Psoas muscle (tissue), 8 donors: ENCODE measurements around the gene FOXP2. TPM values are rescaled to one million over a fixed set of nuclear protein-coding genes. Genes with fewer than 3 reads are reported as not detected.

Experiments
- ATAC-seq, 4 donors: fragments of 200-7000 bp; cut with Tn5 transposase; one replicate each; pipeline ENCODE4 v1.9.1; 2020; ENCODE audit warnings: moderate library complexity in 3 of 4, mild to moderate bottlenecking in 2 of 4
- DNase-seq, 2 donors: peaks; one replicate each; pipeline ENCODE4 v3.0.0-alpha.2; 2020
- H3K27ac ChIP-seq: fragments of 200-600 bp; one replicate; pipeline ENCODE4 v1.8.0; 2022
- H3K27me3 ChIP-seq, 3 donors: fragments of 200-600 bp in 1 of 3; one replicate each; pipeline versions ENCODE4 v1.6.1 to v1.8.0; 2013 to 2022; ENCODE audit warnings: low read length in 2 of 3, mild to moderate bottlenecking in 2 of 3, moderate library complexity in 1 of 3; ENCODE audit not compliant: insufficient read depth in 3 of 3
- H3K36me3 ChIP-seq, 2 donors: fragments of 200-600 bp in 1 of 2; one replicate each; pipeline versions ENCODE4 v1.6.1 to v1.8.0; 2013 to 2022; ENCODE audit warnings: low read depth in 1 of 2, mild to moderate bottlenecking in 1 of 2, moderate library complexity in 1 of 2; ENCODE audit not compliant: insufficient read depth in 1 of 2
- H3K4me1 ChIP-seq: fragments of 200-600 bp; one replicate; pipeline ENCODE4 v1.8.0; 2022
- H3K4me3 ChIP-seq: fragments of 200-600 bp; one replicate; pipeline ENCODE4 v1.8.0; 2022; ENCODE audit warnings: mild to moderate bottlenecking
- H3K9me3 ChIP-seq: fragments of 200-600 bp; one replicate; pipeline ENCODE4 v1.8.0; 2022
- CTCF ChIP-seq: fragments of 200-600 bp; IDR thresholded peaks from one replicate; pipeline ENCODE4 v1.8.0; 2022; ENCODE audit warnings: antibody characterized with exemption
- WGBS, 3 donors: extraction: QIAGEN DNeasy Blood & Tissue Kit; methylation state at CpG; one replicate each; pipeline versions ENCODE4 v1.1.6 to v1.1.7; 2013; 5-methylcytosine and 5-hydroxymethylcytosine counted together
- intact Hi-C, 2 donors: fragments of 100-400 bp; cut with DNase I; formaldehyde crosslinking; loops; one replicate each; pipeline versions ENCODE4 v1.11.0 to v1.14.2; 2022
- polyA plus RNA-seq, 3 donors: library from polyadenylated mRNA; stranded (reverse); fragments of 200-250 nt; gene quantifications; one replicate each; pipeline ENCODE4 v1.2.3, GENCODE V29; 2013
- total RNA-seq, 4 donors: library from RNA; stranded (reverse); fragmentation: NEBNext Ultra II Directional in 2 of 4; extraction: Animal tissue kit (Norgen Biotek cat#: 25700) in 2 of 4; gene quantifications; one replicate each; pipeline versions ENCODE4 v1.2.1 to v1.2.4, GENCODE V29; 2021 to 2023
- donor health status: healthy with polysubstance abuse.
- donor health status: DM: no; HTN: no; CAD: no; lungs with moderate emphysema.
- donor health status: Bipolar disorder and iron deficiency.
- donor health status: healthy.
- donor health status: DM: yes; HTN: yes; CAD: no.
- donor health status: DM: no; HTN: no; CAD: no.
- donor health status: DM: no; HTN: no; CAD: no.
- donor health status: DM: yes; HTN: yes; CAD: no.

The FOXP2 gene
- total and polyA plus RNA-seq, 7 donors: 0.35 to 6.7 (median 5.1) TPM

- intact Hi-C loops: no loop called here
- DNase-seq (no peak), ATAC-seq (no peak)
- 77 to 82% (median 78%) methylated on average over 5 of the region's 5 CpGs for WGBS, 3 donors
- H3K27me3 ChIP-seq: no peaks in the 10 kb centered on the region
- TF ChIP-seq CTCF: no peak
- H3K9me3 ChIP-seq: no peaks in the 10 kb centered on the region
- H3K4me3 ChIP-seq: no peak overlapping the region
- H3K4me1 ChIP-seq: no peaks in the 10 kb centered on the region
- no peak overlapping the region for H3K27ac ChIP-seq
- H3K36me3 ChIP-seq: no peaks in the 10 kb centered on the region
These were observed 295.9 kb downstream of the FOXP2 start for GRCh38 chr7:114710499-114710898.

GRCh38 chr7:114711241-114711640 is 296.6 kb downstream of the FOXP2 start:
- WGBS, 3 donors: 73 to 83% (median 79%) methylated on average over 4 of the region's 4 CpGs
- Histone ChIP-seq H3K9me3 (no peaks in the 10 kb centered on the region), H3K4me1 (no peaks in the 10 kb centered on the region), H3K4me3 (no peak overlapping the region), H3K36me3 (no peaks in the 10 kb centered on the region), H3K27me3 (no peaks in the 10 kb centered on the region), H3K27ac (no peak overlapping the region)
- ATAC-seq (no peak), DNase-seq (no peak)
- TF ChIP-seq CTCF: no peak
- intact Hi-C loops: no loop called here

GRCh38 chr7:114715907-114716306 is 301.3 kb downstream of the FOXP2 start:
- Histone ChIP-seq H3K4me1 (no peaks in the 10 kb centered on the region), H3K9me3 (no peaks in the 10 kb centered on the region), H3K27me3 (no peaks in the 10 kb centered on the region), H3K27ac (no peak overlapping the region), H3K4me3 (no peak overlapping the region), H3K36me3 (no peaks in the 10 kb centered on the region)
- WGBS, 3 donors: 53 to 58% (median 54%) methylated on average over 3 of the region's 3 CpGs
- DNase-seq: no peak
- intact Hi-C loops: no loop called here
- no peak for ATAC-seq
- no peak for TF ChIP-seq CTCF

- Histone ChIP-seq H3K36me3 (no peaks in the 10 kb centered on the region), H3K27me3 (no peaks in the 10 kb centered on the region), H3K9me3 (no peaks in the 10 kb centered on the region), H3K4me3 (no peak overlapping the region), H3K4me1 (no peaks in the 10 kb centered on the region), H3K27ac (no peak overlapping the region)
- DNase-seq: no peak
- TF ChIP-seq CTCF: no peak
- ATAC-seq: no peak
- WGBS, 3 donors: 32 to 43% (median 36%) methylated on average over 3 of the region's 3 CpGs
- intact Hi-C loops: no loop called here
These were observed 304.2 kb downstream of the FOXP2 start for GRCh38 chr7:114718861-114719260.

GRCh38 chr7:114720725-114721124 is 306.1 kb downstream of the FOXP2 start:
- DNase-seq (no peak), ATAC-seq (no peak)
- Histone ChIP-seq H3K27me3 (no peaks in the 10 kb centered on the region), H3K9me3 (no peaks in the 10 kb centered on the region), H3K4me1 (no peaks in the 10 kb centered on the region), H3K36me3 (no peaks in the 10 kb centered on the region), H3K27ac (no peak overlapping the region), H3K4me3 (no peak overlapping the region)
- intact Hi-C loops: no loop called here
- TF ChIP-seq CTCF: no peak
- 50 to 60% (median 58%) methylated on average over 4 of the region's 4 CpGs for WGBS, 3 donors
